ENCODE measurements around the gene DPP10.

Gene DPP10

DNA sequence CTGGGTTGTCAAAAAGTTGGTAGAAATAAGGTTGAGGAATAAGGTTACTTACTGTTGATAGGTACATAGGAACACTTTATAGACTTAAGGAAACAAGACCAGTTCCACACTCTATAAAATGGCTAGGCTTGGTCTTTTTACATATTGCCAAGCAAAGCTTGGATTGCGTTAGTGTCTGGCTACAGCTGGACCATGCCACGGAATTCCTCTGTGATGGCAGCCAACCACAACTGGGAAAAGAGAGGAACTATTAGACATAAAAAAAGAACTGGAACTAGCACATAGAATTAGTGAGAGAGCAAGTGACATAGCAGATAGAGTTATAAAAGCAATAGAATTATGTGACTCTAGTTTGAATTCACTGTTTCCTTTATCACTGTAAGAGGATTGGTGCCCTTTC is 17.7 kb upstream of the DPP10 start:
- Histone ChIP-seq H3K27ac (no peak overlapping the region), H3K9me3 (no peaks in the 10 kb centered on the region), H3K27me3 (no peaks in the 10 kb centered on the region), H3K4me1 (ENCODE audit: control insufficient read depth in 1 of 2, insufficient read depth in 1 of 2, low read depth in 1 of 2, low read length in 1 of 2) (no peaks in the 10 kb centered on the region), H3K36me3 (no peaks in the 10 kb centered on the region), H3K4me3 (ENCODE audit: low read depth in 1 of 2, low read length in 1 of 2) (no peak overlapping the region)
- TF ChIP-seq, protein P1, sequence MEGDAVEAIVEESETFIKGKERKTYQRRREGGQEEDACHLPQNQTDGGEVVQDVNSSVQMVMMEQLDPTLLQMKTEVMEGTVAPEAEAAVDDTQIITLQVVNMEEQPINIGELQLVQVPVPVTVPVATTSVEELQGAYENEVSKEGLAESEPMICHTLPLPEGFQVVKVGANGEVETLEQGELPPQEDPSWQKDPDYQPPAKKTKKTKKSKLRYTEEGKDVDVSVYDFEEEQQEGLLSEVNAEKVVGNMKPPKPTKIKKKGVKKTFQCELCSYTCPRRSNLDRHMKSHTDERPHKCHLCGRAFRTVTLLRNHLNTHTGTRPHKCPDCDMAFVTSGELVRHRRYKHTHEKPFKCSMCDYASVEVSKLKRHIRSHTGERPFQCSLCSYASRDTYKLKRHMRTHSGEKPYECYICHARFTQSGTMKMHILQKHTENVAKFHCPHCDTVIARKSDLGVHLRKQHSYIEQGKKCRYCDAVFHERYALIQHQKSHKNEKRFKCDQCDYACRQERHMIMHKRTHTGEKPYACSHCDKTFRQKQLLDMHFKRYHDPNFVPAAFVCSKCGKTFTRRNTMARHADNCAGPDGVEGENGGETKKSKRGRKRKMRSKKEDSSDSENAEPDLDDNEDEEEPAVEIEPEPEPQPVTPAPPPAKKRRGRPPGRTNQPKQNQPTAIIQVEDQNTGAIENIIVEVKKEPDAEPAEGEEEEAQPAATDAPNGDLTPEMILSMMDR (IDR thresholded peaks at IDR 0.05) = no peak

DNA sequence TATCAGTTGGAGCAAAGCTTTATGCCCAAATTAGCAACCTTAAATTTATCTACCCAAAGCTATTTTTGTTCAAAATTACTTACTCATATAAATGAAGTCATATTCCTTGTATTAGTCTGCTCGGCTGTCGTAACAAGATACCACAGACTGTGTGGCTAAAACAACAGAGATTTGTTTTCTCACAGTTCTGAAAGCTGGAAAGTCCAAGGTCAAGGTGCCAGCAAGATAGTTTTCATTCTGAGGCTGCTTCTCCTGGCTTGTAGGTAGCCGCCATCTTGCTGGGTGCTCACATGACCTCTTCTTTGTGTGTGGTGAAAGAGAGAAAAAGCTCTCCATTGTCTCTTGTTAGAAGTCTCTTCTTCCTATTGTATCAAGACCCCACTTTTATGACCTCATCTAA is 15.7 kb upstream of the DPP10 start:
- H3K36me3 ChIP-seq = no peaks in the 10 kb centered on the region
- H3K27me3 ChIP-seq = no peaks in the 10 kb centered on the region
- no peaks in the 10 kb centered on the region for H3K9me3 ChIP-seq
- TF ChIP-seq, protein P1 (IDR thresholded peaks at IDR 0.05) = no peak
- H3K4me3 ChIP-seq (ENCODE audit: low read depth in 1 of 2, low read length in 1 of 2) = no peak overlapping the region
- H3K27ac ChIP-seq = no peak overlapping the region
- no peaks in the 10 kb centered on the region for H3K4me1 ChIP-seq (ENCODE audit: control insufficient read depth in 1 of 2, insufficient read depth in 1 of 2, low read depth in 1 of 2, low read length in 1 of 2)

DNA sequence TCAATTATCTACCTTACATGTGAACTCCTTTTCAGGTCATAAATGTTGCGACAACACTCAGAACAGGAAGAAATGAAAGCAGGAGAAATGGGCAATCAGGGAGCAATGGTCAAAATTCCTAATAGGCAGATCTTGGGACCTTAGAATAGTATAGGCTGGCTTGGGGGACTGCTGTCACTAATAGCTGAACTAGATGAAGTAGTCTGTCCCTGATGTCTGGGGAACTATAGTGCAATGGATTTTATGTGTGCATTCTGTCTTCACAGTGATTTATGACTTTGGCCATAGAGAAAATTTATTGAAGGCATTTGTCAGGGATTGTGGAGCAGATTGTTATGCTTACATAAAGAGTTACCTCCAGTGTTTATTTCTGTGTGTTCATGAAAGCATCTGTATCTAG is 6.1 kb upstream of the DPP10 start:
- Histone ChIP-seq H3K36me3 (no peaks in the 10 kb centered on the region), H3K4me1 (ENCODE audit: control insufficient read depth in 1 of 2, insufficient read depth in 1 of 2, low read depth in 1 of 2, low read length in 1 of 2) (no peaks in the 10 kb centered on the region), H3K27me3 (no peaks in the 10 kb centered on the region), H3K4me3 (ENCODE audit: low read depth in 1 of 2, low read length in 1 of 2) (no peak overlapping the region), H3K27ac (no peak overlapping the region), H3K9me3 (no peaks in the 10 kb centered on the region)
- TF ChIP-seq, protein P1 (IDR thresholded peaks at IDR 0.05) = no peak

DNA sequence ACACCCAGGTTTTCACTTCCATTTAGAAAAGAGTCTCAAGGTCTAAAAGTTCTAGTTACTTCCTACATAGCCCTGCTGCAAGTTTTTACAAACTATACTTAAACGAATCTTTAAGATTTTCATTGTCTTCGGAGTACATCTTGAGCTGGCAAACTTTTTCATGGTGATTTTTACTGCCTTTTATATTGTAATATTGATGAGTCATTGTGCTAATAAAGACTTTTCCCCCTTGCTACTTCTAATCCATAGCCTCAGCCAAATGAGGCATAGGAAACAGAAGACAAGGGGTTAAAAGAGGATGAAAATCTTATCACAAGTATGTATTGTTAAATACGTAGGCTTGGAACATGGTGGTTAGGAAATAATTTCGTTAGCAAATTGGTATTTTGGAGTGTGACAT is 4.1 kb downstream of the DPP10 start:
- H3K4me3 ChIP-seq (ENCODE audit: low read depth in 1 of 2, low read length in 1 of 2) = no peak overlapping the region
- TF ChIP-seq, protein P1 (IDR thresholded peaks at IDR 0.05) = no peak
- H3K27me3 ChIP-seq = no peaks in the 10 kb centered on the region
- no peaks in the 10 kb centered on the region for H3K4me1 ChIP-seq (ENCODE audit: control insufficient read depth in 1 of 2, insufficient read depth in 1 of 2, low read depth in 1 of 2, low read length in 1 of 2)
- H3K27ac ChIP-seq = no peak overlapping the region
- H3K36me3 ChIP-seq = no peaks in the 10 kb centered on the region
- H3K9me3 ChIP-seq = no peaks in the 10 kb centered on the region

DNA sequence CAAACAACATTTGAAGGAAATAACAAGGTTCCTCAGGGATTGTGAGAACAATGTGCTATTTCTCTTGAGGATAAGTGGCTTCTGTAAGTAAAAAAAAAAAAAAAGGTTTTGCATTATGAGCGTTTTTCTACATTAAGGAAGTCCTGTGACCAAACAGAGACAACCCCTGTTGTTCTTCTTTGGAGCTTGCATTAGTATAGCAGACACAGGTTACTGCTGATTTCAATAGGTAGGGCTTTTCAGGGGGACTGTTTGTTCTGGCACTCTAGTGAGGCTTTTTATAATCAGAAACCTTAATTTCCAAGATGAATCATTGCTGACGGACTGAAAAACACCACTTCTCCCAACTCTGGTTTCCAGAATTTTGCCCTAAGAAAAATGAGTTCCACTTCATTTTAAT is 8.2 kb downstream of the DPP10 start:
- H3K4me1 ChIP-seq (ENCODE audit: control insufficient read depth in 1 of 2, insufficient read depth in 1 of 2, low read depth in 1 of 2, low read length in 1 of 2) = no peaks in the 10 kb centered on the region
- H3K9me3 ChIP-seq = no peaks in the 10 kb centered on the region
- no peaks in the 10 kb centered on the region for H3K27me3 ChIP-seq
- no peaks in the 10 kb centered on the region for H3K36me3 ChIP-seq
- no peak overlapping the region for H3K4me3 ChIP-seq (ENCODE audit: low read depth in 1 of 2, low read length in 1 of 2)
- TF ChIP-seq, protein P1 (IDR thresholded peaks at IDR 0.05) = no peak
- no peak overlapping the region for H3K27ac ChIP-seq

DNA sequence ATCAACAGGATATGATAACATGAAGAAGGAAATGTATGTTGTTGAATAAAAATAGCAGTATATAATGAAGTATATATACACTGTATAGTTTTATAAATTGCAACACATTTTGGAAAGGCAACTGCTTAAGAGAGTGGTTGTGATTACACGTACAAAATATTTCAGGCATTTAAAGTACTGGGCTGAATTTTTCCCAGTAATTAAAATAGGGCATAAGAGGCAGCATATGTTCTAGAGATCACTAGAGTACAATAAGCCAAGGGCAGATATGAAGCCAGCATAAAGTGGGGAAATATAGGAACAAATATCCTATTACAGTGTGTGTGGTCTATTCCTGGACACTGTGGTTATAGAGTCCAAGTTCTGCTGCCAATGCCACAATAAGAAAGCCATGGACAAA is 14.1 kb downstream of the DPP10 start:
- no peak overlapping the region for H3K4me3 ChIP-seq (ENCODE audit: low read depth in 1 of 2, low read length in 1 of 2)
- no peak overlapping the region for H3K27ac ChIP-seq
- no peaks in the 10 kb centered on the region for H3K9me3 ChIP-seq
- no peaks in the 10 kb centered on the region for H3K36me3 ChIP-seq
- TF ChIP-seq, protein P1 (IDR thresholded peaks at IDR 0.05) = no peak
- no peaks in the 10 kb centered on the region for H3K27me3 ChIP-seq
- H3K4me1 ChIP-seq (ENCODE audit: control insufficient read depth in 1 of 2, insufficient read depth in 1 of 2, low read depth in 1 of 2, low read length in 1 of 2) = no peaks in the 10 kb centered on the region

All from neutrophil (primary cell).